Muscle of back (tissue), 11 donors: Measurements from ENCODE around the gene ARL11. TPM values are rescaled to one million over a fixed set of nuclear protein-coding genes. Genes with fewer than 3 reads are reported as not detected.
"Not testable (repeated sequence)": the region's sequence is repeated elsewhere in the genome, so short reads cannot be mapped to it uniquely, and the experiment has no call there.

Source experiments
- DNase-seq, 3 donors: peaks; one replicate each; pipeline versions ENCODE4 v3.0.0 to v3.0.0-alpha.2; 2013
- polyA plus RNA-seq, 10 donors: library from polyadenylated mRNA; unstranded; fragments of 120-200 nt; gene quantifications; one replicate each; pipeline ENCODE4 v1.2.1, GENCODE V29; 2013; ENCODE audit not compliant: insufficient read length in 10 of 10

ARL11 gene
- polyA plus RNA-seq, 10 donors, result 0.26 to 0.75 (median 0.36) TPM

- DNase-seq, result not testable (repeated sequence)
These were observed 16.3 kb upstream of the ARL11 start for GRCh38 chr13:49612042-49612441.

DNA sequence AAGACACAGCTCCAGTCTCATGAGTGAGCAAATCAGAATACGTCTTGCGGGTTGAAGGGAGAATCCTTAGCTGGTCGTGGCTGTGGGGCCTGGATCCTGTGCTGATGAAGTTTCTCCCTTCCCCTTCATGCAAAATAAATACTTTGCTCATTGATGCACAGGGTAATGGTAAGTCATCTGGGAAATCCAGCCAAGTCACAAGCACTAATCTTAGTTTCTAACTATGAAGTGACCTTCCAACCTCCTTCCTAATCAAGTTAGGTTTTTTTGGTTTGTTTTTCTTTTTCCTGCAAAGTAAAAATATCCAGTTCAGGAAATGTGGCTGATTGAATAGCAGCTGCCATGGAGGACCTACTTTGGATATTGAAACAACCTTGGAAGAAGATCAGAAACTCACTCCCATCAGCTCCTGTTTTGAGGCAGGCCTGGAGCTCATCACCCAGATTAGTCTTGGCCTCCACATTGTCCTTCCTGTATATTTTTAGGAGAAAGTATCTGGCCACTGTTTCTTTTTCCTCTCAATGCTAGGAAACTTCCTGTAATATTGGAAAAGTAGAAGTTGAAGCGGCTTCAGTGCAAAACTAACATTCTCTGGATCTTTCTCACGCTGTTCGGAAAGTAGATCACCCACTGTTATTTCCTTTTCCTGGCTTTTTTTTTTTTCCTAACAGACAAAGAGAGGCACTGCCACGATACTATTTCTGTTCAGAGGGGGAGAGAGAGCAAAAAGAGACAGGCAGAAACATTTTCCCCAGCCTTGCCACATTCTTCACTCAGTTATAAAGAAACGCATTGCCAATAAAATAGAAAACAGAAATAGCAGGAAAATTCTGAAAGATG is 12.3 kb upstream of the ARL11 start:
- peak in 1 of 3 donors; percentile 51 for DNase-seq

- no peak for DNase-seq
These were observed 11.6 kb upstream of the ARL11 start for GRCh38 chr13:49616676-49617065.

GRCh38 chr13:49620170-49620621 is 8.1 kb upstream of the ARL11 start:
- DNase-seq, result no peak

DNA sequence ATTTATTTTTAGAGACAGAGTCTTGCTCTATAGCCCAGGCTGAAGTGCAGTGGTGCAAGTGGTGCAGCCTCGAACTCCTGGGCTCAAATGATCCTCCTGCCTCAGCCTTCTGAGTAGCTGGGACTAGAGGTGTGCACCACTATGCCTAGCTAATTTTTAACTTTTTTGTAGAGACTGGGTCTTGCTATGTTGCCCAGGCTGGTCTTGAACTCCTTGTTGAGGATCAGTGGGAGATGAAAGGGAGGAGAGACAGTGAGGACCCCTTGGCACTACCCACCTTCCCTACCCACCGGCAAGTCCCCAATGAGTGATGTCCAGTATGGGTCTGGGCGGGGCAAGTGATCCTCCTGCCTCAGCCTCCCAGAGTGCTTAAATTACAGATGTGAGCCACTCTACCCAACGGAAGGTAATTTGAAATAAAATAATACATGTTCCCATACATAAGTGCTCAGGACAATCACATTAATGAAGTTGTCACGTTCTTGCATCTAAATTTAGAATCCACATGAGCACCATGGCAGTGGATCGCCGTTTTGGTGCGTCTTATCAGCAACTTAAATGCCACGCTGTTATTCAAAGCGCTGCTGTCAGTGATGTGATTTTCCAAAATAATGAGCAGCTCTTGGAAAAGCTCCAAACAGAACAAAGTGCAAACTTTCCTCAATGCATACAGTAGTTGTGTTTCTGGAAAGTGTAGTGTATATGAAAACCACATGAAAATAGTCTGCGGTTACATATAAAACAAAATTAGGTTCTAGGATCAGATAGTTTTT is 5.9 kb upstream of the ARL11 start:
- DNase-seq, result no peak

- no peak for DNase-seq
These were observed 4.1 kb upstream of the ARL11 start for GRCh38 chr13:49624229-49624628.

DNA sequence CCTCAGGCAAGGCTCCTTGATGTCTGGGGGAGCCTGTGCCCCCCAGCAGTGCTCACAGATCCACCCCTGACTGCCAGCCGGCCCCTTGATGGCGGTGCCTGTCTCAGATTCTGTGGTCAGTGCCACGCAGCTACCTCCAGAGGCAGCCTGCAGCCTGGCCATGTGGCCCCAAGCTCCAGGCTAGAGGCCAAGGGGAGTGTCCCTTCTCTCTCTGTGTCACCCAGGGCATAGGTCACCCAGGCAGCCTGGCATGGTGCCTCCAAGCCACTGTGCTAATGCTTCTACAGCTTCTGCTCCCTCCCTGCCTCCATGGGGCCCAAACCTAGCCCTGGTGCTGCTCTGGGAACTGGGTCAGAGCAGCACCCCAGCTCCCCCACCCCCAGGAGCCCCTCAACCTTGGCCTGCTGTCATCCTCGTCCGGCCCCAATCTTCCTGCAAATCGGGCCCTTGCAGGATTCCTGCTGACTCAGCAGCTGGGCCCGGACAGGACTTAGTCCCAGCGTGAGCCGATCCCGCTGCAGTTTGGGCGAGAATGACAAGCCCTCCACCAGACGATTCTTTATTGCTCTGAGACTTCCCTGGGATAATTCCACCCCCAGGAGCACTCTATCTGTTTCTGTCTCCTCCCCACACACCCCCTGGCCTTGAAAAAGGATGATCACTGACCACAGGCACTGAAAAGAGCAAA is 2.8 kb upstream of the ARL11 start:
- DNase-seq, result no peak

- no peak for DNase-seq
These were observed 1.1 kb downstream of the ARL11 start for GRCh38 chr13:49629196-49629938.

- no peak for DNase-seq
These were observed 1.6 kb downstream of the ARL11 start for GRCh38 chr13:49629947-49630346.

DNA sequence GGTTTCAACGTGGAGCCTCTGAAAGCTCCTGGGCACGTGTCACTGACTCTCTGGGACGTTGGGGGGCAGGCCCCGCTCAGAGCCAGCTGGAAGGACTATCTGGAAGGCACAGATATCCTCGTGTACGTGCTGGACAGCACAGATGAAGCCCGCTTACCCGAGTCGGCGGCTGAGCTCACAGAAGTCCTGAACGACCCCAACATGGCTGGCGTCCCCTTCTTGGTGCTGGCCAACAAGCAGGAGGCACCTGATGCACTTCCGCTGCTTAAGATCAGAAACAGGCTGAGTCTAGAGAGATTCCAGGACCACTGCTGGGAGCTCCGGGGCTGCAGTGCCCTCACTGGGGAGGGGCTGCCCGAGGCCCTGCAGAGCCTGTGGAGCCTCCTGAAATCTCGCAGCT is 2.3 kb downstream of the ARL11 start:
- no peak for DNase-seq

DNA sequence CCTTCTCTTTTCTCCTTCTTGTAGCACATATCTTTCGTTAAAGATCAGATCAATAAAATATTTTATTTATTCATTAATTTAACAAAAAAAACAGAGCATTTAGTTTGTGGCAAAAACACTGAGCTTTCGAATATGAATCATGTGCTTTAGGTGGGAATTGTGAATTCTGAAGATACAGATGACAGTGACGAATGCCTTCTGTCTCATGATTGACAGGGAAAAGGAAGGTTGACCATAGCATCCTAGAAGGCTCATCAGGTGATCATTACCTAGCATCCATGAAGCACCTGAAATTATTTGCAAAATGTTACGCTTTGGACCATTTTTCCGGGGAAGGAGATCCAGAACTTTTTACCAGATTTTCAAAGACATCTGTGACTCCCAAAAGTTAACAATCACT is 3.8 kb downstream of the ARL11 start:
- no peak for DNase-seq

- no peak for DNase-seq
These were observed 5.4 kb downstream of the ARL11 start for GRCh38 chr13:49633710-49634109.

GRCh38 chr13:49635599-49636433 is 7.5 kb downstream of the ARL11 start:
- DNase-seq, result peak; percentile 26 to 68 (median 39)

DNA sequence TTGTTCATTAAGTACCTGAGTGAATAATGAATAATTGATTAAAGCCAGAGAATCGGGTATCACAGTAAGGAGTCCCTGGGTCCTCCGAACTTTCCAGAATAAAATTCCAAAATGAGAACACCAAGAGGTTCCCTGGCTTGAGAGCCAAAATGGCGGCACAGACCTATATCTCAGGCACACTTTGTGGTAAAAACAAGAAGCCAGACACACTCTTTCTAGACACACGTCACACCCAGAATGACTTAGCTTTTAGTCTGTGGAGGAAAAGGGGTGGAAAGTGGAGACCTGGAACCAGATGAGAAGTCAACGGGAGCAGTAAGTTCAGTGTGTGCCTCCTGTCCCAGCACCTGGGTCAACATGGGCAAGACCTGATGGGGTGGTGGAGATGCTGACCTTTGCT is 8.4 kb downstream of the ARL11 start:
- no peak for DNase-seq

DNA sequence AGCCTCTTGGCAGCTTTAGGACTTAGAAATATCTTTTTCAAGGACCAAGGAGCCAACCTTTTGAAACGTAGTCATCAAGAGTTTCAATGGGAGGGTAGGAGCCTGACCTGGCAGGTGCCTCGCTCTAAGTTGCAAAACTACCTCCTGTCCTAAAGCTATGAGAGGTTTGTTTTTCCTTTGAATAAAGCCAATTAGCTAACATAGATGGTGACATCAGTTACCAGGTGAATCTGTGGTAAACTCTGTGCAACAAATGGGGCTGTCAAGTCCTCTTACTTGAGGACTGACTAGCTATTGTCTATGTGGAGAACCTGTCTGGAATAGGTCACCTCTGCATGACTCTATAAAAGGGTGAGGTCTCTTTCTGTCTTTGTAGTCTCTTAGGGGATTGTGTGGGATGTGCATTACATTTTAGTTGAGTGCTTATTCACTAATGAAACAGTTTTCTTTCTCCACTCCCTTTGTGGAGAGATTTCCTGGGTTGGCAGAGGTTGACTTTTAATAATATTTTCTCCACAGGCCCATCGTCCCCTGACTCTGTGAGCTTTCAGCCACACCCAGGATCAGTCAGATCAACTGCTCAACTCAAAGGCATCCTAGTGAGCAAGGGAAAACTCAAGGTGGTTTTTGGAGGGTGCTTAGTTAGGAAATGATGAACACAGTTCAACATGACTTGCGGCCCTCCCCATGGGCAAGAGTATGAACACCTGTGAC is 9.9 kb downstream of the ARL11 start:
- DNase-seq, result no peak

GRCh38 chr13:49638744-49639072 is 10.4 kb downstream of the ARL11 start:
- no peak for DNase-seq

- DNase-seq, result peak in 2 of 3 donors; percentile 17 to 41
These were observed 13.5 kb downstream of the ARL11 start for GRCh38 chr13:49641801-49642291.

DNA sequence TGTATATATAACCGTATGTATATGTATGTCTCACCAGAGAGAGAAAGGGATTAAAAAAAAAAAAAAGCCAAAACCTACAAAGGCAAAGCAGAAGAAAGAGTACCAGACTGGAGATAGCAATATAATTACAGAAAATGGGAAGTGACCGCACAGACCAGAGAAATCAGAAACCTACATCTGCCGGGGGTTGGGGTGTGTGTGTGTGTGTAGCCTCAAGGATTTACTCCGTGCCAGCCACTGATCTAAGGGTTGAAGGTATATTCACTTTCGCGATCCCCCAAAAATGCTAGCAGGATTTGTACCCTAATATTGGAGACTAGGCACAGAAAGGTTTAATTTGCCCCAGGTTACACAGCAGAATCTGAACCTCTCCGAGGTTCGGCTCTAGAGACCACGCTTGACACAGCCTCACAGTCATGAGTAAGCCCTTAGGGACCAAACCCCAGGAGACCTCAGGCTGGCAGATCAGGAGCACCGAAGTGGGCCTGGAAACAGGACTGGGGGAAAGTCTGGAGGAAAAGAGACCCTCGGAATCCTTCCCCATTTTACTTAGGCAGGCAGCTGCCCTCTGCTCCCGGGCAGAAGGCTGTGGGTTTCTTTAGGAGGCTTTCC is 14.8 kb downstream of the ARL11 start:
- no peak for DNase-seq

DNA sequence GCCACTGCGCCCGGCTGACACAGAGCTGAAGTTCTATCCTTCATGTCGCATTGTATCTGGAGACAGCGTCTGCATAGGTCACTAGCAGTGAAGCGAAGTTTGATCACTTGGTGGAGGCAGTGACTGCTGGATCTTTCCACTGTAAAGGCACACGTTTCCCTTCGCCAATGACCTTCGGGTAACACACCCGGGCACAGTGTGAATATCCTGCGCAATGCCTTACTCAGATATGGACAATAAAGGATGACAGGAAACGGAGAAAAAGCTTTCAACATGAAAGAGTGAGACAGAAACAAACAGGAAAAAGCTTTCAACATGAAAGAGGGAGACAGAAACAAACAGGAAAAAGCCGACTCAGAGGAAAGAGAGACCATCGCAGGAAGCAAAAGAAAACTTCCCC is 17.1 kb downstream of the ARL11 start:
- no peak for DNase-seq

- no peak for DNase-seq
These were observed 18.4 kb downstream of the ARL11 start for GRCh38 chr13:49646688-49647087.
